ENCODE data around the gene C10orf71.

DNA sequence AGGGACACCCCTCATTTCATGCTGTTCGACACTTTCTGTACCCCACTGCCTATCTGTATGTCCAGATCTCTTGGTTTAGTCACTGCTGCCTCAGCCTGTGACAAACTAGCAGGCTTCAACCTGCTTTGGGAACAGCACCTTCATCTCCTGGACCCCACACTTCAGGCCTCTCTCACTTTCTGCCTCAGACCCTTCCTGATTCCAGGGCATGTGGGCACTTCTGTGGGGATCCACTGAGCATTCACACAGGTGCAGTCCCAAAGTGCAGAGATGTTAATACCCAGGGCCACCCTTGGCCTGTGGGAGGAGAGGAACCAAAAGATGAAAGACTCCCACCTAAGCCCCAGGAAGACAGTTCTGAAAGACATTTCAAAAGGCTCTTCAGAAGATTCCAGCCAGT lies 29.4 kb upstream of the C10orf71 start:
- no peak for TF ChIP-seq EZH2 (IDR thresholded peaks at IDR 0.05; ENCODE audit: borderline replicate concordance, insufficient read depth, low read depth, low read length, poor library complexity, severe bottlenecking)
- TF ChIP-seq, protein P1, sequence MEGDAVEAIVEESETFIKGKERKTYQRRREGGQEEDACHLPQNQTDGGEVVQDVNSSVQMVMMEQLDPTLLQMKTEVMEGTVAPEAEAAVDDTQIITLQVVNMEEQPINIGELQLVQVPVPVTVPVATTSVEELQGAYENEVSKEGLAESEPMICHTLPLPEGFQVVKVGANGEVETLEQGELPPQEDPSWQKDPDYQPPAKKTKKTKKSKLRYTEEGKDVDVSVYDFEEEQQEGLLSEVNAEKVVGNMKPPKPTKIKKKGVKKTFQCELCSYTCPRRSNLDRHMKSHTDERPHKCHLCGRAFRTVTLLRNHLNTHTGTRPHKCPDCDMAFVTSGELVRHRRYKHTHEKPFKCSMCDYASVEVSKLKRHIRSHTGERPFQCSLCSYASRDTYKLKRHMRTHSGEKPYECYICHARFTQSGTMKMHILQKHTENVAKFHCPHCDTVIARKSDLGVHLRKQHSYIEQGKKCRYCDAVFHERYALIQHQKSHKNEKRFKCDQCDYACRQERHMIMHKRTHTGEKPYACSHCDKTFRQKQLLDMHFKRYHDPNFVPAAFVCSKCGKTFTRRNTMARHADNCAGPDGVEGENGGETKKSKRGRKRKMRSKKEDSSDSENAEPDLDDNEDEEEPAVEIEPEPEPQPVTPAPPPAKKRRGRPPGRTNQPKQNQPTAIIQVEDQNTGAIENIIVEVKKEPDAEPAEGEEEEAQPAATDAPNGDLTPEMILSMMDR (IDR thresholded peaks at IDR 0.05) = no peak
